Coronary artery (tissue), 2 donors: ENCODE measurements around the gene ASB7.
"Not testable (repeated sequence)": the region's sequence is repeated elsewhere in the genome, so short reads cannot be mapped to it uniquely, and the experiment has no call there.

Experiments used
- DNase-seq: peaks from one replicate; pipeline ENCODE4 v3.0.0-alpha.2; 2017; ENCODE audit warnings: low spot score
- H3K27ac ChIP-seq, 2 donors: fragments of 200-600 bp; sonication (generic); one replicate each; pipeline ENCODE4 v1.5.1; 2016 to 2019
- H3K4me3 ChIP-seq: fragments of 200-600 bp; sonication (generic); 2 replicates; pipeline ENCODE4 v1.5.1; 2016; ENCODE audit warnings: mild to moderate bottlenecking, moderate library complexity
- CTCF ChIP-seq: fragments of 200-600 bp; sonication (generic); IDR thresholded peaks from one replicate; pipeline ENCODE4 v1.5.1; 2019; ENCODE audit warnings: antibody characterized with exemption

The ASB7 gene

GRCh38 chr15:100573526-100573925 is 28.9 kb upstream of the ASB7 start:
- DNase-seq, result no peak
- H3K27ac ChIP-seq, result no peak overlapping the region
- no peak for TF ChIP-seq CTCF
- no peak overlapping the region for H3K4me3 ChIP-seq

- Histone ChIP-seq H3K4me3 (no peak overlapping the region), H3K27ac (no peak overlapping the region)
- no peak for TF ChIP-seq CTCF
- DNase-seq, result no peak
Measured at GRCh38 chr15:100580414-100580813, 22.0 kb upstream of the ASB7 start.

- Histone ChIP-seq H3K4me3 (no peak overlapping the region), H3K27ac (no peak overlapping the region)
- DNase-seq, result no peak
- no peak for TF ChIP-seq CTCF
Measured at GRCh38 chr15:100588638-100589242, 13.6 kb upstream of the ASB7 start.

GRCh38 chr15:100591163-100591562 is 11.2 kb upstream of the ASB7 start:
- not testable (repeated sequence) for H3K27ac ChIP-seq, H3K4me3 ChIP-seq, DNase-seq

GRCh38 chr15:100591835-100592234 is 10.6 kb upstream of the ASB7 start:
- no peak for TF ChIP-seq CTCF

GRCh38 chr15:100592898-100593297 is 9.5 kb upstream of the ASB7 start:
- Histone ChIP-seq H3K4me3 (no peak overlapping the region), H3K27ac (no peak overlapping the region)
- no peak for DNase-seq
- no peak for TF ChIP-seq CTCF

More at GRCh38 chr15:100591835-100592234, 10.6 kb upstream of the ASB7 start:
- H3K4me3 ChIP-seq, result no peak overlapping the region
- DNase-seq, result no peak
- H3K27ac ChIP-seq, result no peak overlapping the region

- no peak overlapping the region for H3K4me3 ChIP-seq
- H3K27ac ChIP-seq, result no peak overlapping the region
- no peak for DNase-seq
- no peak for TF ChIP-seq CTCF
Measured at GRCh38 chr15:100593431-100593830, 9.0 kb upstream of the ASB7 start.
